HUDEP-2 (cell line): ENCODE results near the gene TENM4.

Experiments
- DNase-seq, 76 experiments: peaks; one replicate each; lab custom pipeline; 2025; ENCODE audit not compliant: unreplicated experiment in 76 of 76; lab: John Stamatoyannopoulos, UW

TENM4 gene

DNA sequence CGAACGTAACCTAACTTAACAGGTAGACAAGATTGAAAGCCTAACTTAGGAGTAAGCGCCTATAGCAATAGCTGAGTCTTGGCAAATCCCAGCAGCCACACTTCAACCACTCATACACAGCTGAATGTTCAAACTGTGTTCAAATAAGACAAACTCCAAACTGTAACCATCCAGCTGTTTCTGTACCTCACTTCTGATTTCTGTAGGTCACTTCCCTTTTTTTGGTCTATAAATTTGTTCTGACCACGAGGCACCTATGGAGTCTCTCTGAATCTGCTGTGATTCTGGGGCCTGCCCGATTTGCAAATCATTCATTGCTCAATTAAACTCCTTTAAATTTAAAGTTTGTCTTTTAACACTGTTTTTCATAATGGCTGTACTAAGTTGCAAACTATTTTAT is 8.2 kb upstream of the TENM4 start:
- DNase-seq: no peak

DNA sequence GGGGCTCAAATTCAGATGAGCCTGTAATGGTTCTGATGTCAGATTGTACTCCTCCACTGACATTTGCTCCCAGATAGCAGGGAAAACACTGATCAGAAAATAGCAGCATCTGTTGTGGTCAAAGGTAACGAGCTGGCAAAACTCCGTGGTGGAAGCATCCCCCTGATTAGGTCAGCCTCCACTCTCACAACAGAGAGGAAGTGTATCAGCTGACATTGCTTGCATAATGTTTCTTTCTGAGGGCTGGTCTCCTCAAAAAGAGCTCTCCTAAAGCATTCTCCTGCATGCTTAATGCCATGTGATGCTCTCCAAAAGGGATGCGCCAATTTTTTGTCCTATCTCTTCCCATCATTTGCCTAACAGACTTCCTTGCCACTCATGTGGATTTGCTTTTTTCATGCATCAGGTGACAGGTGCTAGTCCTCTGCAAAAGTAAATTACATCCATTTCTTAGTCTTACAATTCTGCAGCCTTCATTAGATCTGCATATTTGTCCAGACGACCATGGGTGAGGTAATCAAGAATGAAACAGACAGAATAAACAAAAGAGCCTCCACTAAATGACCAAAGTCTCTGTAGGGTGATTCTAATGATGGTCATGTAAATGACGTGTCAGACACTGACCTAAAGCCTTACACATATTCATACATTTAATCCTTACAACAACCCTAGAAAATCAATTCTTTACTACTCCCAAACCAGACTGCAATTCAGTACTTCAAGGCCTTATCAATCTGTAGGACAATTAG is 6.4 kb upstream of the TENM4 start:
- no peak for DNase-seq

- DNase-seq: no peak
Measured at GRCh38 chr11:79444923-79445322, 4.1 kb upstream of the TENM4 start.

GRCh38 chr11:79441461-79441875 is 638 bp upstream of the TENM4 start:
- no peak for DNase-seq

DNA sequence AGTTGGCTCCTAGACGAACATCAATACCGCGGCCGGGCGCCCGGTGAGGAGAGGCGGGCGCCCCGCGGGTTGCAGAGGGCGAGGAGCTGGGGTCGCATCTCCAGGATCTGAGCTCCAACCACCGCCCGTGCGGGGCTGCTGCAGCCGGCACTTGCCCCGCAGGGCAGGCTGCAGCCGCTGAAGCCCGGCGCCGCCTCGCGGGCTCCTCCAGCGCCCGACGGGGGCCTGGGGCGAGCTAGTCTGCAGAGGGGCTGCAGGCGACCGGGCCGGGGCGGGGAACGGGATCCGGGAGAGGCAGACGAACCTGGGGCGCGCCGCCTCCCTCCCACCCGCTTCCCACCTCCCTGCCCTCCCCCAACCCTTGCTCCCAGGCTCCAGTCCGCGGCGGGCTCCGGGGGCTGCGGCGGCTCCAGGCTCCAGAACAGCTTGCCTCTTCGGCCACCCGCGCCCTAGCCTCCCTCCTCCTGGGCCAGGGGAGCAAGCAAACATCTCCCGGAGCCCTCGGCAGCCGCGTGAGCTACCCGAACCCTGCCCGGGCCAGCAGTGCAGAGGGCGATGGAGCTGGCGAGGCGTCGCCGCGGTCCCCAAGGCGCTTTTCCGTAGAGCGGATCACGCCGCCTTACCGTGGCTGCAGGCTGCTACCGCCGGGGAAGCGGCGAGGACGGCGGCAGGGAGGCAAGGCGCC is 802 bp downstream of the TENM4 start:
- no peak for DNase-seq

DNA sequence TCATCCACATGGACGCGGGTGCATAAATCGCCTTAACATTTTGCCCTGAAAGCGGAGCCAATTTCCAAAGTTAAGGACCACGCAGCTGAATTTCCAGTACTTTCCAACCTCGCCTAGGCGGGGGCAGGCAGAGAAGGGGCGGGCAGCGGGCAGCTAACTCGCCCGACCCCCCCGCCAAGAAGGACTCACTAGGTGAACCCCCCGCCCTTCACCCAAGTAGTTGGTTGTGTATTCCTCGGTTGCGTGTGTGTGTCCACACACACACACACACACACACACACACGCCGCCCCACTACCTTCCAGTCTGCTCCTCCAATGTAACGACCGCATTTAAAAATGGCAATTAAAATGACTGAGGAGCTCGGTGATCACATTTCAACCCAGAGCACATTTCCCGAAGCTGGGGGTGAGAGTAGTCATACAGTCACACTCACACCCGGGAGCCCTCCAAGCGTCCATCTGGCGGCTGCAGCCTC is 1.4 kb downstream of the TENM4 start:
- DNase-seq: no peak

- DNase-seq: no peak
Measured at GRCh38 chr11:79438631-79439409, 2.0 kb downstream of the TENM4 start.

DNA sequence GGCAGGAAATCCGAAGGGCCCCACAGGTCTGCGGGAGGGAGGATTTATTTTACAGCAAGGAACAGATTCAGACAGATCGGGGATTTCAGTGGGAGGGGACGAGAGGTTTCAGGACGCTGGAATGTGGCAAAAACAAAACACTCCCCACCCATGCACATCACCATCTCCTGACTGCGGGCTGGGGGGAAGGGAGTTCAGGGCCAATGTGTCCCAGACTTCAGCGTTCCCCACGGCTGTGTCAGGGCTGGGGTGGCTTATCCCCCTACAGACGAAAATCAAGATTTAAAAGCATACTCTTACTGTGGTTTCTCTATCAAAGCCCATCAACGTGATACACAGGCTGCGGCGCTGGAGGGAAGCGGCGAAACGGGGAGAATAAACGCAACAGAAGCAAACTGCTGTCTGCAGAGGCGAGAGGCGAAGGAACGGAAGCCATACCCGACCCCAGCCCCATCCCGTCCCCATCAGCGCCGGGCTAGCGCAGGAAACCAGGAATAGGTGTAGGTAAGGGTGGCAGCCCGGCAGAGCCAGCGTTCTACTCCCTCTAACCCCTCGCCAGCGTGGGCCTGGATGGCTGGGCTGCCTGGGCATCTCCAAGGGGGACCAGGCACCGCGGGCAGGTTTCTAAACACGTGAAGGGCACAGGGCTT is 2.7 kb downstream of the TENM4 start:
- DNase-seq: no peak

- no peak for DNase-seq
Measured at GRCh38 chr11:79437278-79437980, 3.4 kb downstream of the TENM4 start.

- DNase-seq: no peak
Measured at GRCh38 chr11:79436919-79437277, 3.9 kb downstream of the TENM4 start.

DNA sequence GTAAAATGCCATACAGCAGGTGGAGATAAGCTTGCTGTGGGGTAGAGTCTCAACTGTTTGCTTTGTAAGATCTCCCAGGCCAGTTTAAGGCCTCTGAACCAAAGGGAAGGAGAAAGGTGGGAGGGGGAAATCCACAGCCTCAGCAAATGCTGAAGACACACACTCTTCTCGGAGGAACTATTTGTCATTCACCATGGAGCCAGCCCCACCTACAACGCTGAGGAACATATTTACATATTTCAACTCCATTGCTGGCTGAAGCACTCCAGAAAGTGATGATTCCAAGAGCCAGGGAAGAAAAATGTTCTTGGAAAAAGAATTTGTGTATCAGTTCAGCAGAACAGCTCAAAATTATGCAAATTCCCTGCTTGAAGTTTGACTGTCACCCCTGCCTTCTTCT is 6.5 kb downstream of the TENM4 start:
- DNase-seq: no peak

GRCh38 chr11:79432138-79432537 is 8.7 kb downstream of the TENM4 start:
- DNase-seq: no peak

GRCh38 chr11:79431535-79431934 is 9.3 kb downstream of the TENM4 start:
- no peak for DNase-seq

GRCh38 chr11:79430280-79430679 is 10.6 kb downstream of the TENM4 start:
- no peak for DNase-seq

GRCh38 chr11:79428406-79428805 is 12.4 kb downstream of the TENM4 start:
- DNase-seq: no peak

GRCh38 chr11:79427611-79428327 is 13.1 kb downstream of the TENM4 start:
- DNase-seq: no peak

- DNase-seq: no peak
Measured at GRCh38 chr11:79427126-79427525, 13.7 kb downstream of the TENM4 start.

DNA sequence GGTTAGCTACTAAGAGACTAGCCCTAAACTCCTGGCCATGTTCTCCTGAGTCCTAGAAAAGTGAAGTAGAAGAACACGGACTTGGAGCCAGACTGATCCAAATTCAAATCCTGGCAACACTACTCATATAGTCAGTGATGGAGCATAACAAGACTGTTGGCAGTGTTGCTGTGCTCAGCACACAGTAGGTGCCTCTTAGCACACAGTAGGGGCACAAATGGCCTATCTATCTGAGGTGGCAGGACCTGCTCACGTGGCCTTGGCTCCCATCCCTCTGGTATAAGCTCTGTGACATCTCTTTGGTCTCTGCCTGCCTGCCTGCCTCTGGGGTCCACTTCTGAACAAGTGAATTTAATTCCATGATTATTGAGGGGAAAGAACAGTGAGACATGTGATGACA is 15.4 kb downstream of the TENM4 start:
- no peak for DNase-seq

DNA sequence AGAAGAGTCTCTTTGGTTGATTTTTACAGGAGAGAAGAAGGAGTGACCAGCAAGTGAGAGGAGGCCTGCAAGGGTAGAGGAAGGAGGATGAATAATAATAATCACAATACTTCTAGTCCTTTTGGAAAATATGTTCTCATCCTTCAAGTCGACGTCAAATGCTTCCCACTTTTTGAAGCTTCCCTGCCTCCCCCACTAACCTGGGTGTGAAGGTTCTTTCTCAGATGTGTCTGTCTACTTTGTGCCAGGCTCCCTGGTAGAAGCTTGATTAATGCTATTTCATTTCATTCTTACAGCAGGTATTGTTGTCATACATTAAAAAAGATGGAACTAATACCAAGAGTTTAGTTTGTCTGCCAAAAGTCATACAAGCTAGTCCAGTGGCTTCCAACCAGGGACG is 17.1 kb downstream of the TENM4 start:
- DNase-seq: no peak

DNA sequence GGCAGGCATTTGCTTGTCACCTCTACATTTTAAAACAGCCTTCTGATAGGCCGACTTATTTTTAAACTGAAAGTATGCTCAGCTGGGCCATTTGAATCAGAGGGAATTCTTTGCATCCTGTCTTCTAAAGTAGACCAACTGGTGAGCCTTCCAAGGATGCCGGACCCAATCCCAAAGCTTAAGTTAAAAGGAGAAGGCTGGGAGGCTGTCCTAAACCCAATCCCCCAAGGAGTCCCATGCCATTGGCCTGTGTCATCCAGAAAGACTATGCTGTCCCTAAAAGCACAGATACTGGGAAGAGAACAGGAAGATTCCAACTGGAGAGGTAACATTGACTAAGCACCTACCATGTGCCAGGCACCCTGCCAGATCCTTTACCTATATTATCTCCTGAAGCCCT is 18.0 kb downstream of the TENM4 start:
- DNase-seq: no peak
